Measurements from ENCODE around the gene HRH2.

GRCh38 chr5:175649967-175650366 is 7.9 kb upstream of the HRH2 start:
- no peak for TF ChIP-seq CTCF (IDR thresholded peaks at IDR 0.05)
- no peak for TF ChIP-seq POLR2A (IDR thresholded peaks at IDR 0.05)

Data from lower leg skin (tissue), 3 donors.